K562 (cell line): ENCODE results near the gene EHBP1. TPM values are rescaled to one million over a fixed set of nuclear protein-coding genes. Genes with fewer than 3 reads are reported as not detected.

ENCODE experiments used
- ATAC-seq: fragments of 200-7000 bp; cut with Tn5 transposase; 3 replicates; pipeline ENCODE4 v1.9.1; 2020; ENCODE audit warnings: moderate library complexity
- BruUV-seq: library from RNA; stranded (reverse); fragments of 400-500 nt; replicated peaks from 2 replicates; lab custom pipeline; 2021; lab: Mats Ljungman, UMichigan
- CTCF ChIA-PET: fragments of 300-600 bp; formaldehyde crosslinking; extraction: SDS; loops from one replicate; lab custom pipeline; 2021; ENCODE audit warnings: low intra/inter-chr PET ratio; lab: Yijun Ruan, JAX
- POLR2A ChIA-PET: fragments of 300-600, 350-650 bp; sonication (Branson Sonifier 250); formaldehyde crosslinking; extraction: SDS; loops from one replicate; lab custom pipeline; 2021; ENCODE audit warnings: antibody characterized with exemption, inconsistent platforms; lab: Yijun Ruan, JAX
- DNase-seq, 4 experiments: peaks; one replicate each; pipeline versions ENCODE4 v3.0.0 to v3.0.0-alpha.2; 2011 to 2018; ENCODE audit warnings: low spot score in 3 of 4, mixed read lengths in 3 of 4; ENCODE audit errors: extremely low read depth in 1 of 4
- FAIRE-seq: peaks from 2 replicates; lab custom pipeline; 2011; peaks lifted over from hg19 to GRCh38; lab: Jason Lieb, UNC
- H2AFZ ChIP-seq: 2 replicates; pipeline ENCODE4 v1.6.0; 2011; ENCODE audit warnings: low read depth, low read length, control low read depth, inconsistent platforms
- H3K27ac ChIP-seq: fragments of 200-600 bp; 3 replicates; pipeline ENCODE4 v1.8.0; 2011; ENCODE audit warnings: low read depth, mild to moderate bottlenecking, control low read depth, inconsistent platforms, low read length, moderate library complexity, mixed read lengths; ENCODE audit errors: extremely low read depth
- H3K27me3 ChIP-seq, 2 experiments: fragments of 300-600 bp in 1 of 2; 2 replicates in 1 of 2; 3 replicates in 1 of 2; pipeline versions ENCODE4 v1.6.0 to v1.8.0; 2011; ENCODE audit warnings: inconsistent platforms in 2 of 2, low read length in 2 of 2, mild to moderate bottlenecking in 1 of 2, mixed read lengths in 1 of 2, moderate library complexity in 1 of 2; ENCODE audit not compliant: control insufficient read depth in 2 of 2, insufficient read depth in 2 of 2
- H3K36me3 ChIP-seq: fragments of 300-600 bp; 3 replicates; pipeline ENCODE4 v1.8.0; 2011; ENCODE audit warnings: mild to moderate bottlenecking, low read length, inconsistent platforms; ENCODE audit not compliant: control insufficient read depth, insufficient read depth
- H3K4me1 ChIP-seq, 2 experiments: fragments of 200-600 bp in 1 of 2; replicated peaks in 1 of 2; 2 replicates in 1 of 2; 3 replicates in 1 of 2; pipeline versions ENCODE4 v1.5.1 to v1.8.0; 2011; ENCODE audit warnings: inconsistent platforms in 2 of 2, low read length in 2 of 2, mild to moderate bottlenecking in 1 of 2, mixed read lengths in 1 of 2, moderate library complexity in 1 of 2; ENCODE audit not compliant: control insufficient read depth in 2 of 2, insufficient read depth in 2 of 2
- H3K4me2 ChIP-seq: 2 replicates; pipeline ENCODE4 v1.6.1; 2011; ENCODE audit warnings: low read length, control low read depth, inconsistent platforms, mixed read lengths; ENCODE audit not compliant: insufficient read depth
- H3K4me3 ChIP-seq: fragments of 200-600 bp; sonication (generic), shearing (Covaris generic); 2 replicates; pipeline ENCODE4 v1.5.1; 2016; ENCODE audit warnings: control low read depth, inconsistent platforms
- H3K79me2 ChIP-seq: fragments of 200-600 bp; 3 replicates; pipeline ENCODE4 v1.8.0; 2011; ENCODE audit warnings: low read length, inconsistent platforms; ENCODE audit not compliant: control insufficient read depth, insufficient read depth
- H3K9ac ChIP-seq, 2 experiments: 2 replicates each; pipeline versions ENCODE4 v1.6.0 to v1.6.1; 2011; ENCODE audit warnings: low read depth in 2 of 2, low read length in 2 of 2, control low read depth in 1 of 2, inconsistent platforms in 1 of 2, mild to moderate bottlenecking in 1 of 2, mixed read lengths in 1 of 2; ENCODE audit not compliant: insufficient read depth in 1 of 2
- H3K9me1 ChIP-seq: one replicate; pipeline ENCODE4 v1.6.0; 2011; ENCODE audit warnings: inconsistent platforms, mild to moderate bottlenecking, low read length, moderate library complexity; ENCODE audit not compliant: control insufficient read depth, insufficient read depth
- H3K9me3 ChIP-seq: replicated peaks from 2 replicates; pipeline ENCODE4 v1.5.1; 2011; ENCODE audit warnings: low read depth, low read length, inconsistent platforms; ENCODE audit not compliant: control insufficient read depth, insufficient read depth
- H4K20me1 ChIP-seq: replicated peaks from 2 replicates; pipeline ENCODE4 v1.6.1; 2011; ENCODE audit warnings: low read length, inconsistent platforms, mixed read lengths; ENCODE audit not compliant: control insufficient read depth, insufficient read depth
- CHD1 ChIP-seq: fragments of 200-600 bp; sonication (generic); IDR thresholded peaks from one replicate; pipeline ENCODE4 v1.6.1; 2012; ENCODE audit warnings: mild to moderate bottlenecking, moderate library complexity, low read length, inconsistent platforms
- L3MBTL2 ChIP-seq: fragments of 450-650 bp; IDR thresholded peaks from 2 replicates; pipeline ENCODE4 v1.6.1; 2016; ENCODE audit warnings: mild to moderate bottlenecking, moderate library complexity
- RAD51 ChIP-seq: fragments of 450-650 bp; IDR thresholded peaks from 2 replicates; pipeline ENCODE4 v1.7.1; 2016; ENCODE audit warnings: low read depth, mild to moderate bottlenecking, borderline replicate concordance
- WGBS: fragments of 100-300 bp; shearing (Covaris generic); methylation state at CpG from one replicate; pipeline ENCODE4 v1.1.6; 2016; ENCODE audit warnings: low coverage, mixed read lengths; ENCODE audit not compliant: insufficient coverage; ENCODE audit errors: missing lambda C conversion rate; 5-methylcytosine and 5-hydroxymethylcytosine counted together
- in situ Hi-C: fragments of 300-500 bp; cut with MboI; formaldehyde crosslinking; loops from 4 replicates; pipeline ENCODE4 v1.15.0; 2018; ENCODE audit warnings: inconsistent platforms, mixed read lengths
- intact Hi-C: fragments of 100-400 bp; cut with micrococcal nuclease; formaldehyde crosslinking; loops from 2 replicates; pipeline ENCODE4 v1.14.2; 2022
- polyA plus RNA-seq, 8 experiments: library from polyadenylated mRNA; depleted of rRNA in 4 of 8; stranded (reverse) in 5 of 8; unstranded in 3 of 8; fragments of >200 nt; fragmentation: Nextera tagmentation in 2 of 8; fragmentation: Illumina TruSeq in 1 of 8; extraction: Ambion mirVana in 2 of 8; extraction: Trizol in 1 of 8; gene quantifications; 2 replicates each; pipeline versions ENCODE4 v1.2.1 to v1.2.3, GENCODE V29; 2011 to 2014; ENCODE audit warnings: inconsistent platforms in 1 of 8, missing spikeins in 1 of 8
- total RNA-seq, 7 experiments: library from RNA; depleted of rRNA in 6 of 7; stranded (reverse); fragments of >200 nt in 6 of 7; fragmentation: Illumina TruSeq in 2 of 7; extraction: Trizol in 2 of 7; gene quantifications; 2 replicates each; pipeline versions ENCODE4 v1.2.1 to v1.2.3, GENCODE V29; 2011 to 2021; ENCODE audit warnings: low replicate concordance in 1 of 7

The EHBP1 gene
- total and polyA plus RNA-seq, 9 of the 15 experiments (the other 6 are each of a cell fraction or from before 2014, with no cell fraction given) = 8.9 to 26.6 (median 19.3) TPM

DNA sequence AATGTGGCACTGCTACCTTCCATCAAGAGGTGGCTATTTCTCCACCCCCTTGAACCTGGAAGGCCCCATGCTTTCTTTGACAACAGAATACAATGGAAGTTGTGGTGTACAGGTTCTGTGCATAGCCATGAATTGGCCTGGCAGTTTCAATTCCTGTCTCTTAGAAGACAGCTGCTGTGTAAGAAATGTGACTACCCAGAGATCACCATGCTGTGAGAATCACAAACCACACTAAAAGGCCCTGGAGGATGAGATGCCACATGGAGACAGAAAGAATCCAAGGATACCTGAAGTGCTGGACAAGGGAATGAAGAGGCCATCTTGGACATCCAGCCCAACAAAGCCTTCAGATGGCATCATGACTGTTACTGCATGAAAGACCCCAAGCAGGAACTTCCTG lies 47.7 kb upstream of the EHBP1 start:
- ChIA-PET CTCF (no interaction called here), POLR2A (interaction anchor here (1.4 kb wide), 1 partner anchor 40 kb away, joined by 3 read pairs; no protein-coding TSS in a partner anchor)
- Histone ChIP-seq H3K4me1 (no peaks in the 10 kb centered on the region), H3K4me2 (no peak overlapping the region), H4K20me1 (no peaks in the 10 kb centered on the region), H3K79me2 (no peaks in the 10 kb centered on the region), H3K4me3 (no peak overlapping the region), H3K9ac (no peak overlapping the region), H2AFZ (no peak overlapping the region), H3K9me3 (no peaks in the 10 kb centered on the region), H3K9me1 (no peaks in the 10 kb centered on the region), H3K36me3 (no peaks in the 10 kb centered on the region), H3K27me3 (peaks cover 0 to 7% of the 10 kb centered on the region in 2 experiments; a peak in 3 of 5 replicates), H3K27ac (no peak overlapping the region)
- no TSS peak for BruUV-seq
- DNase-seq (no peak), FAIRE-seq (no peak), ATAC-seq (no peak)
- in situ Hi-C loops = no loop called here
- intact Hi-C loops = no loop called here
- no peak for TF ChIP-seq CHD1

DNA sequence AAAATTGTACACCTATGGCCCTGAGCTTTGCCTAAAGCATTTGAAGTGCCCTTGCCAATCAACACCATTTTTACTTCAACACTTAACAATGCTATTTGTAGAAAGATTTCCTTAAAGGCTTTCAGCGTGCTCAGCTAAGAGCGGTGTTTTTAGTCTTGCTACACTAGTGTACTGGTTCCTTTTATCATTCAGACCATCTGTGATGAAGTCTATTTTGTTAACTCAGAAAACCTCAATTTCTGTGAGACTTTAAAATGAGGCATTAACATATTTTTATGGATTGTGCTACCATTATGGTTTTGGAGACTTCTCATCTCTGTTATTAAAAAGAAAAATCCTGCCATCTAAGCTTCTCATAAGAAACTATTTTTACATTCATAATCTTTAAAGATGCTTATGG lies 46.6 kb upstream of the EHBP1 start:
- TF ChIP-seq L3MBTL2 (no peak), RAD51 (no peak)
- intact Hi-C loops = no loop called here

More for the DNA sequence above, 46.6 kb upstream of the EHBP1 start:
- Histone ChIP-seq H3K36me3 (no peaks in the 10 kb centered on the region), H3K27me3 (peaks cover 0 to 7% of the 10 kb centered on the region in 2 experiments; a peak in 3 of 5 replicates), H3K79me2 (no peaks in the 10 kb centered on the region), H3K9me3 (no peaks in the 10 kb centered on the region), H3K9me1 (no peaks in the 10 kb centered on the region), H4K20me1 (no peaks in the 10 kb centered on the region), H3K4me2 (no peak overlapping the region), H3K4me3 (no peak overlapping the region), H3K27ac (no peak overlapping the region), H3K4me1 (no peaks in the 10 kb centered on the region), H2AFZ (no peak overlapping the region), H3K9ac (no peak overlapping the region)
- in situ Hi-C loops = no loop called here
- no peak for ATAC-seq
- FAIRE-seq = no peak
- 9% methylated on average over 2 of the region's 2 CpGs for WGBS
- no TSS peak for BruUV-seq
- CTCF ChIA-PET = no interaction called here
- POLR2A ChIA-PET = interaction anchor here (0.6 to 1.4 kb wide), 2 partner anchors 39 to 404 kb away, joined by 3 read pairs; no protein-coding TSS in a partner anchor
- no peak for DNase-seq
